ENCODE measurements around the gene ATCAY.

The ATCAY gene

DNA sequence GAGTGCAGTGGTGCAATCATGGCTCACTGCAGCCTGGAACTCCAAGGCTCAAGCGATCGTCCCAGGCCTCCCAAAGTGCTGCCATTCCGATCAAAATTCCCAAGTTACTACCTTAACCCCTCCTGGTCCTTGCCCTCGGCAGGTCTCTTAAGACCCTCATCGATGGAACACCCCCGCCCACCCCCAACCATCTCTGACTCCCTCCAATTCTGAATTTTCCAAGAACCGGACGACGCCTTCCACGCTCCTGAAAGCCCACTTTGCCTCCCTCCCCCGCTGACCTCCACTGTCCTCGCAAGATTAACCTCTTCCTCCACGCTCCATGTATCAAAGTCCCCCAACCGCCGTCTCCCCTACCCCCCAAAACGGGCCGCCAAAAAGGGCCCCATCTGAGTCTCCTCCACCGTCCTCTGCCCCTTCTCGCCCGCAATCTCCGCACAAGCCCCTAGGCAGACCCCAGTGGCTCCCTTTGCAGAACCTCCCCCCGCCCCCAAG, 89.9 kb downstream of the ATCAY start:
- no peak for DNase-seq (ENCODE audit: low spot score)

DNA sequence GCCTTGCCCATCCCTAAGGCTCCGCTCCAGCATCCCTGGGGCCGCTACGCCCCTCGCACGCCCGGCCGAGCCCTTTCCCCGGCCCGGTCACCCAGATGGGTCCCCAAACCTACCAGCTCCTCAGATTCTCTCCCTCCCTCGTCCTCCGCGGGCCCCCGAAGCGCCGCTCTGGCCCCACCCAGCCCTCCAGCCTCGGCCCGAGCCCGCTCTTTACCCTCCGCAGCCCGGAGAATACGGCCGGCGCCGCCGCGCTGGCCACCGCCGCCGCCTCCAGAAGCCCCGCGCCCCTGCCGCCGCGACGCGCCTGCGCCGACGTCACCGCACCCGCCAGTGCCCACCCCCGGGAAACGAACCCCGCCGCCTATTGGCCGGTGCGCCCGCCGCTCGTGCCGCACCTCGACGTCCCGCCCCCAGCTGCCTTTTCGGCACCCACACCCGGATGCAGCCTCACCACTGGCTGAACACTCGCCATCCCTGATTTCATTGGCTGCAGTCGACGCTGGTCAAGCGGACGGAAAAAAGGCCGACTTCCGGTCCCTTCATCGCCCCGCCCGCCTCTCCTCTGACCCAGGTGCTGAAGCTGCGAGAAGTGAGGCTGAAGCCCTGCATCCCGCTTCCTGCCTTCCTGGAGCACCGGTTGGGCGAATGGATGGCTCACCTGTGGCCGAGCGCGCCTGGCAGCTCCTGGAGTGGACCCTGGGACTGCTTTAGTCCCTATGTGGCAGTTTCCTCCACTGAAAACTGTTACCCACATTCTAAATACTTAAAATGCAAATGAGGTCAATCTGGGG, 90.5 kb downstream of the ATCAY start, which contains the start of gene DAPK3:
TSS of gene DAPK3 (minus strand) at position 292 of the 791 bp plus-strand sequence. CDS start 1,364 bp downstream, outside the sequence.
- DNase-seq (ENCODE audit: low spot score): peak; percentile 90

DNA sequence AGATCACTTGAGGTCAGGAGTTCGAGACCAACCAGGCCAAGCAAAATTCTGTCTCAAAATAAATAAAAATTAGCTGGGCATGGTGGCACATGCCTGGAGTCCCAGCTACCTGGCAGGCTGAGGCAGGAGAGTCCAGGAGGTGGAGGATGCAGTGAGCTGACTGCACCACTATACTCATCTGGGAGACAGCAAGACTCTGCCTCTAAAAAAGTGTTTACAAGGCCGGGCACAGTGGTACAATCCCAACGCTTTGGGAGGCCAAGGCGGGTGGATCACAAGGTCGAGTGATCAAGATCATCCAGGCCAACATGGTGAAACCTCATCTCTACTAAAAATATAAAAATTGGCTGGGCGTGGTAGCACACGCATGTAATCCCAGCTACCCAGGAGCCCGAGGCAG, 94.7 kb downstream of the ATCAY start:
- no peak for DNase-seq (ENCODE audit: low spot score)

DNA sequence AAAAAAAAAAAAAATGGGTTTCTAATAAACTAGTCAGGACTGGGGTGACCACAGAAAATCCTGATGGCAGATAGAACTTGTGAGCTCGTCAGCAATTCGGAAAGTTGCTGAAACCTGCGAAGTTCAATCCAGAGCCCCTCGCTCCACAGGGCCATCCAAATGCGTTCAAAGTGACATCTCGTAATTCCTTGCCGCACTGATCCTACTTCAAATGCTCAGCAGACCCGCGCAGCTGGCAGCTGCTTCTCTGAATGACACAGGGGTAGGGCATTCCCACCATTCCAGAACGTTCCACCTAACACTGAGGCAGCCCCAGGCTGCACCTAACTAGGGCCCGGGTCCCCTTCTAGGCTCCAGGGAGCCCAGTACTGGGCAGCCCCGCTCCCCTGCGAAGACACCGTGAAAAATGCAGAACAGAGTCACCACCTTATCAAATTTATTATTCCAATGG, 95.2 kb downstream of the ATCAY start:
- DNase-seq (ENCODE audit: low spot score): no peak

DNA sequence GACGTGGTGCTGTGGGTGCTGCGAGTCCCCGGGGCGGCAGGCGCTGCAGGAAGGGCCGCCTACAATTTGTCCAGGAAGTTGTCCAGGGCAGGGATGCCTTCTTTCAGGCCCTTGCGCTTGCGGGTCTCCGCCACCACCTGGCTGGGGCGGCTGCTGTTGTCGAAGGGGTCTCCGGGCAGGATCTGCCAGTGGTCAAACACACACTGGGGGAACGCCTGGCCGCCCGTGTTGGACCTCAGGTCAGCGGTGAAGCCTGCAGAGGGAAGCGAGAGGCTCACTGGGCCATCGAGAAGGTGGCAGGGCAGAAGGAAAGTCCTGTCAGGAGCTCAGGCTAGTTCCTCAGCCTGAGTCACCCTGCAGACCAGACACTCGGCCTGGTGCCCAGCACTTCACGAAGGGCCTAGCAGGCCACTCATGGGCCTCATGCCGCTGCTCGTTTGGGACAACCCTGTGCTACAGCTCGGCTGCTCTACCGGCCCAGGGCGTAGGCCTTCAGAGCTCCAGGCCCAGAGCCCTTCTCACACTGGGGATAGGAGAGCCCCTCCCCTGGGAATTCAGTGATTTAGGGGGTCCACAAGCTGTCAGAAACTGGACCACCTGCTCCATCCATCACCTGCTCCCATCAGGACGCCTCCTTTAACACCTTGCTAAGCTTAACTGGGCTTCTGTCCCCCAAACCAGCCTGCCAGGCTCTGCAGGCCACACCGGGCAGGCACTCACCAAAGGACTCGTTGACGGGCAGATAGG, 96.2 kb downstream of the ATCAY start:
- DNase-seq (ENCODE audit: low spot score): no peak

All from COLO829 (cell line).